Gastrocnemius medialis (tissue), 4 donors: ENCODE data around the gene VSTM2L.

Experiments
- POLR2A ChIP-seq, 2 donors: fragments of 450-650 bp; IDR thresholded peaks; one replicate each; pipeline ENCODE4 v1.6.1; 2017; ENCODE audit warnings: antibody characterized with exemption in 2 of 2, mild to moderate bottlenecking in 2 of 2, moderate library complexity in 2 of 2
- TF ChIP-seq, protein P1 (sequence below), 5 experiments: fragments of 450-650 bp in 3 of 5; fragments of 200-600 bp in 2 of 5; sonication (generic) in 2 of 5; IDR thresholded peaks in 4 of 5; conservative IDR thresholded peaks in 1 of 5; 1 replicate in 4 of 5; 2 replicates in 1 of 5; pipeline ENCODE4 v1.5.1; 2016 to 2019; ENCODE audit warnings: antibody characterized with exemption in 5 of 5, mild to moderate bottlenecking in 3 of 5, moderate library complexity in 3 of 5

- TF ChIP-seq, protein P1, sequence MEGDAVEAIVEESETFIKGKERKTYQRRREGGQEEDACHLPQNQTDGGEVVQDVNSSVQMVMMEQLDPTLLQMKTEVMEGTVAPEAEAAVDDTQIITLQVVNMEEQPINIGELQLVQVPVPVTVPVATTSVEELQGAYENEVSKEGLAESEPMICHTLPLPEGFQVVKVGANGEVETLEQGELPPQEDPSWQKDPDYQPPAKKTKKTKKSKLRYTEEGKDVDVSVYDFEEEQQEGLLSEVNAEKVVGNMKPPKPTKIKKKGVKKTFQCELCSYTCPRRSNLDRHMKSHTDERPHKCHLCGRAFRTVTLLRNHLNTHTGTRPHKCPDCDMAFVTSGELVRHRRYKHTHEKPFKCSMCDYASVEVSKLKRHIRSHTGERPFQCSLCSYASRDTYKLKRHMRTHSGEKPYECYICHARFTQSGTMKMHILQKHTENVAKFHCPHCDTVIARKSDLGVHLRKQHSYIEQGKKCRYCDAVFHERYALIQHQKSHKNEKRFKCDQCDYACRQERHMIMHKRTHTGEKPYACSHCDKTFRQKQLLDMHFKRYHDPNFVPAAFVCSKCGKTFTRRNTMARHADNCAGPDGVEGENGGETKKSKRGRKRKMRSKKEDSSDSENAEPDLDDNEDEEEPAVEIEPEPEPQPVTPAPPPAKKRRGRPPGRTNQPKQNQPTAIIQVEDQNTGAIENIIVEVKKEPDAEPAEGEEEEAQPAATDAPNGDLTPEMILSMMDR (IDR thresholded peaks at IDR 0.05 in 4 of 5, conservative IDR thresholded peaks at IDR 0.05 in 1 of 5), result no peak
- no peak for TF ChIP-seq POLR2A (IDR thresholded peaks at IDR 0.05)
Observed at GRCh38 chr20:37920270-37920669, 17.3 kb downstream of the VSTM2L start.
